Stomach (tissue), 4 donors: ENCODE data around the gene CLGN.

ENCODE experiments used
- EP300 ChIP-seq: sonication (generic); formaldehyde crosslinking; IDR thresholded peaks from one replicate; pipeline ENCODE4 v1.6.1; 2017; ENCODE audit warnings: antibody characterized with exemption
- TF ChIP-seq, protein P1 (sequence below), 7 experiments: fragments of 450-650 bp in 4 of 7; fragments of 200-600 bp in 3 of 7; sonication (generic) in 3 of 7; IDR thresholded peaks; one replicate each; pipeline ENCODE4 v1.5.1; 2016 to 2019; ENCODE audit warnings: antibody characterized with exemption in 7 of 7, control low read depth in 2 of 7, mild to moderate bottlenecking in 1 of 7

DNA sequence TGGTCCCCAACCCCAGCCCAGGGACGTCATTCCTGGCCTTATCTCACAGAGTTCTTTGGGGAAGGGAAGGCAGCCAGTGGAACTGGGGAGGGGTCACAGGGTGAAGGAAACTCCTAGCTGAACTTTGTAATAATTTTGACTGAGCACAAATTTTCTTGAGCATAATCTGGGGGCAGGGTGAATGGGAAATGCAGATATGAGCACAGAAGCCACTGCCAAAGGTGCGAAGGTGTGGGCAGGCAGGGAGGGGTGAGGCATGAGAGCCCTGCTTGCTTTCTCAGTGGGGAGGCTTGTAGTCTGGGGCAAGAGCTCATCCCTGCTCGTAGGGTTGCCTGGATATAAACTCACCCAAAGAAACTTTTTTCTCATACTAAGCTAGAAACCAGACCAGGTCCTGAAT, 35.7 kb upstream of the CLGN start:
- TF ChIP-seq, protein P1, sequence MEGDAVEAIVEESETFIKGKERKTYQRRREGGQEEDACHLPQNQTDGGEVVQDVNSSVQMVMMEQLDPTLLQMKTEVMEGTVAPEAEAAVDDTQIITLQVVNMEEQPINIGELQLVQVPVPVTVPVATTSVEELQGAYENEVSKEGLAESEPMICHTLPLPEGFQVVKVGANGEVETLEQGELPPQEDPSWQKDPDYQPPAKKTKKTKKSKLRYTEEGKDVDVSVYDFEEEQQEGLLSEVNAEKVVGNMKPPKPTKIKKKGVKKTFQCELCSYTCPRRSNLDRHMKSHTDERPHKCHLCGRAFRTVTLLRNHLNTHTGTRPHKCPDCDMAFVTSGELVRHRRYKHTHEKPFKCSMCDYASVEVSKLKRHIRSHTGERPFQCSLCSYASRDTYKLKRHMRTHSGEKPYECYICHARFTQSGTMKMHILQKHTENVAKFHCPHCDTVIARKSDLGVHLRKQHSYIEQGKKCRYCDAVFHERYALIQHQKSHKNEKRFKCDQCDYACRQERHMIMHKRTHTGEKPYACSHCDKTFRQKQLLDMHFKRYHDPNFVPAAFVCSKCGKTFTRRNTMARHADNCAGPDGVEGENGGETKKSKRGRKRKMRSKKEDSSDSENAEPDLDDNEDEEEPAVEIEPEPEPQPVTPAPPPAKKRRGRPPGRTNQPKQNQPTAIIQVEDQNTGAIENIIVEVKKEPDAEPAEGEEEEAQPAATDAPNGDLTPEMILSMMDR (IDR thresholded peaks at IDR 0.05): no peak
- TF ChIP-seq EP300: no peak
